ENCODE measurements around the gene SLC37A1.

Gene SLC37A1

GRCh38 chr21:42547906-42548365 is 34.3 kb downstream of the SLC37A1 start:
- Histone ChIP-seq H3K36me3 (ENCODE audit: control insufficient read depth in 2 of 2, insufficient read depth in 1 of 2, low read length in 2 of 2) (peaks cover 0 to 36% of the 10 kb centered on the region in 2 experiments; a peak in 1 of 3 replicates), H3K4me3 (ENCODE audit: low read depth, low read length) (no peak overlapping the region), H3K9me3 (ENCODE audit: control insufficient read depth, insufficient read depth, low read depth, low read length) (no peaks in the 10 kb centered on the region), H3K4me1 (ENCODE audit: control insufficient read depth, insufficient read depth, low read length) (no peaks in the 10 kb centered on the region), H3K27ac (ENCODE audit: extremely low read depth, low read depth, low read length) (no peak overlapping the region)
- TF ChIP-seq ZFP37 (tag by site-specific recombination; IDR thresholded peaks at IDR 0.05) (no peak), ZXDB (tag by site-specific recombination; IDR thresholded peaks at IDR 0.05) (no peak), ZNF423 (tag by site-specific recombination; IDR thresholded peaks at IDR 0.05) (no peak), ZNF692 (tag by site-specific recombination; IDR thresholded peaks at IDR 0.05) (no peak), GFI1B (tag by site-specific recombination; IDR thresholded peaks at IDR 0.05) (no peak), PBX3 (CRISPR knock-in tag; IDR thresholded peaks at IDR 0.05) (no peak), TCF7L2 (IDR thresholded peaks at IDR 0.05; ENCODE audit: borderline replicate concordance, low read depth, low read length) (no peak), ZNF335 (tag by site-specific recombination; conservative IDR thresholded peaks at IDR 0.05) (no peak), KLF7 (tag by site-specific recombination; IDR thresholded peaks at IDR 0.05; ENCODE audit: borderline replicate concordance) (no peak), ZNF530 (tag by site-specific recombination; IDR thresholded peaks at IDR 0.05; ENCODE audit: low read depth) (no peak), ZFP3 (tag by site-specific recombination; IDR thresholded peaks at IDR 0.05; ENCODE audit: low read depth) (no peak), ZNF560 (tag by site-specific recombination; IDR thresholded peaks at IDR 0.05; ENCODE audit: borderline replicate concordance) (no peak), KLF10 (tag by site-specific recombination; IDR thresholded peaks at IDR 0.05) (no peak), ZNF174 (tag by site-specific recombination; IDR thresholded peaks at IDR 0.05) (no peak), GLI4 (tag by site-specific recombination; IDR thresholded peaks at IDR 0.05) (no peak), ZSCAN23 (tag by site-specific recombination; IDR thresholded peaks at IDR 0.05) (no peak), ZBTB11 (tag by site-specific recombination; conservative IDR thresholded peaks at IDR 0.05; ENCODE audit: low read depth) (no peak), MZF1 (tag by site-specific recombination; IDR thresholded peaks at IDR 0.05; ENCODE audit: borderline replicate concordance) (no peak)
- ChIA-PET CTCF (no interaction called here), POLR2A (no interaction called here)

- POLR2A ChIA-PET, result no interaction called here
- H3K27ac ChIP-seq (ENCODE audit: extremely low read depth, low read depth, low read length), result no peak overlapping the region
- CTCF ChIA-PET, result no interaction called here
- peaks cover 0 to 27% of the 10 kb centered on the region in 2 experiments; a peak in 1 of 3 replicates for H3K36me3 ChIP-seq (ENCODE audit: control insufficient read depth in 2 of 2, insufficient read depth in 1 of 2, low read length in 2 of 2)
- H3K4me1 ChIP-seq (ENCODE audit: control insufficient read depth, insufficient read depth, low read length), result no peaks in the 10 kb centered on the region
- H3K4me3 ChIP-seq (ENCODE audit: low read depth, low read length), result no peak overlapping the region
- no peaks in the 10 kb centered on the region for H3K9me3 ChIP-seq (ENCODE audit: control insufficient read depth, insufficient read depth, low read depth, low read length)
- TF ChIP-seq KLF10 (tag by site-specific recombination; IDR thresholded peaks at IDR 0.05) (no peak), EGR2 (tag by site-specific recombination; IDR thresholded peaks at IDR 0.05; ENCODE audit: low read depth) (no peak), ZNF24 (tag by site-specific recombination; IDR thresholded peaks at IDR 0.05) (no peak), ZNF585B (tag by site-specific recombination; IDR thresholded peaks at IDR 0.05) (no peak), ZNF169 (tag by site-specific recombination; IDR thresholded peaks at IDR 0.05) (no peak), ZSCAN30 (tag by site-specific recombination; IDR thresholded peaks at IDR 0.05) (no peak), ZNF488 (tag by site-specific recombination; IDR thresholded peaks at IDR 0.05) (no peak), ZNF174 (tag by site-specific recombination; IDR thresholded peaks at IDR 0.05) (no peak), ZFP69B (tag by site-specific recombination; IDR thresholded peaks at IDR 0.05) (no peak), ZNF341 (tag by site-specific recombination; IDR thresholded peaks at IDR 0.05; ENCODE audit: low read depth) (no peak), ZNF837 (tag by site-specific recombination; IDR thresholded peaks at IDR 0.05) (no peak), ZNF571 (tag by site-specific recombination; IDR thresholded peaks at IDR 0.05) (no peak), ZNF548 (tag by site-specific recombination; IDR thresholded peaks at IDR 0.05) (no peak), TRIM28 (IDR thresholded peaks at IDR 0.05; ENCODE audit: borderline replicate concordance, low read length) (no peak), IKZF3 (tag by site-specific recombination; IDR thresholded peaks at IDR 0.05) (no peak)
These were observed 35.2 kb downstream of the SLC37A1 start for GRCh38 chr21:42548687-42549406.
